B cell (primary cell): ENCODE data around the gene TRABD.

Experiments
- EZH2 ChIP-seq: IDR thresholded peaks from 2 replicates; pipeline ENCODE4 v1.6.1; 2012; ENCODE audit warnings: borderline replicate concordance, low read depth, mild to moderate bottlenecking, moderate library complexity, low read length; ENCODE audit not compliant: insufficient read depth, poor library complexity, severe bottlenecking
- TF ChIP-seq, protein P1 (sequence below): fragments of 200-600 bp; IDR thresholded peaks from one replicate; pipeline ENCODE4 v1.8.0; 2022; ENCODE audit warnings: antibody characterized with exemption, mild to moderate bottlenecking

DNA sequence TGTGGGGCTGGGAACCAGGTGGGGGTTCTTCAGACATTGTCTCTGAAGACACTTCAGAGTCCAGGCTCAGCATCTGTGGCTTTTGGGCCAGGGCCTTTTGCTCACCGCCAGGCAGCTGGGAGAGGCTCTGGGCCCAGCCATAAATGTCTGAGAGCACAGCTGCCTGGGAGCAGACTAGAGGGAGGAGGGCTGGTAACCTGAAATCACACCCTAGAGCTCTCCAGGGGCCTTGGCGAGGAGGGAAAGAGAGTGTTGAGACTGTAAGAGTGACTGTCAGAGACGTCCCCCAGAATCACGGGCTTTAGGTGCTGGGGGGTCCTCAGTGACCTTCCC, 4.1 kb downstream of the TRABD start:
- no peak for TF ChIP-seq EZH2
- TF ChIP-seq, protein P1, sequence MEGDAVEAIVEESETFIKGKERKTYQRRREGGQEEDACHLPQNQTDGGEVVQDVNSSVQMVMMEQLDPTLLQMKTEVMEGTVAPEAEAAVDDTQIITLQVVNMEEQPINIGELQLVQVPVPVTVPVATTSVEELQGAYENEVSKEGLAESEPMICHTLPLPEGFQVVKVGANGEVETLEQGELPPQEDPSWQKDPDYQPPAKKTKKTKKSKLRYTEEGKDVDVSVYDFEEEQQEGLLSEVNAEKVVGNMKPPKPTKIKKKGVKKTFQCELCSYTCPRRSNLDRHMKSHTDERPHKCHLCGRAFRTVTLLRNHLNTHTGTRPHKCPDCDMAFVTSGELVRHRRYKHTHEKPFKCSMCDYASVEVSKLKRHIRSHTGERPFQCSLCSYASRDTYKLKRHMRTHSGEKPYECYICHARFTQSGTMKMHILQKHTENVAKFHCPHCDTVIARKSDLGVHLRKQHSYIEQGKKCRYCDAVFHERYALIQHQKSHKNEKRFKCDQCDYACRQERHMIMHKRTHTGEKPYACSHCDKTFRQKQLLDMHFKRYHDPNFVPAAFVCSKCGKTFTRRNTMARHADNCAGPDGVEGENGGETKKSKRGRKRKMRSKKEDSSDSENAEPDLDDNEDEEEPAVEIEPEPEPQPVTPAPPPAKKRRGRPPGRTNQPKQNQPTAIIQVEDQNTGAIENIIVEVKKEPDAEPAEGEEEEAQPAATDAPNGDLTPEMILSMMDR, result no peak
